K562 (cell line): ENCODE measurements around the gene TIMM23. TPM values are rescaled to one million over a fixed set of nuclear protein-coding genes. Genes with fewer than 3 reads are reported as not detected.

Source experiments
- C11orf30 ChIP-seq: fragments of 450-650 bp; IDR thresholded peaks from 2 replicates; pipeline ENCODE4 v1.6.1; 2016; ENCODE audit warnings: low read depth, mild to moderate bottlenecking
- CCNT2 ChIP-seq: IDR thresholded peaks from 2 replicates; pipeline ENCODE4 v1.6.1; 2011; ENCODE audit warnings: borderline replicate concordance, low read depth, mild to moderate bottlenecking, moderate library complexity, mixed read lengths, low read length; ENCODE audit not compliant: insufficient read length; ENCODE audit errors: extremely low read depth
- GATAD2A ChIP-seq: fragments of 450-650 bp; IDR thresholded peaks from 2 replicates; pipeline ENCODE4 v1.6.1; 2017
- NR2C2 ChIP-seq, 2 experiments: fragments of 200-800 bp in 1 of 2; sonication (Bioruptor generic) in 1 of 2; sonication (generic) in 1 of 2; formaldehyde crosslinking in 1 of 2; IDR thresholded peaks; 2 replicates each; pipeline versions ENCODE4 v1.6.1 to v1.8.0; 2016 to 2022; ENCODE audit warnings: mild to moderate bottlenecking in 1 of 2, missing compliant biosample characterization in 1 of 2, missing genetic modification characterization in 1 of 2, missing genetic modification reagents in 1 of 2
- PHB2 ChIP-seq: fragments of 450-650 bp; IDR thresholded peaks from 2 replicates; pipeline ENCODE4 v1.6.1; 2017; ENCODE audit warnings: low read depth
- SUPT5H ChIP-seq: fragments of 450-650 bp; IDR thresholded peaks from 2 replicates; pipeline ENCODE4 v1.6.1; 2016
- U2AF2 ChIP-seq: fragments of 200-400 bp; formaldehyde crosslinking; optimal IDR thresholded peaks from 2 replicates; pipeline ENCODE3; 2017; ENCODE audit warnings: low read depth, mild to moderate bottlenecking, low read length
- ZEB2 ChIP-seq: fragments of 450-650 bp; IDR thresholded peaks from 2 replicates; pipeline ENCODE4 v1.6.1; 2016
- ZNF143 ChIP-seq: sonication (generic); formaldehyde crosslinking; IDR thresholded peaks from 2 replicates; pipeline ENCODE4 v1.9.0; 2022; ENCODE audit warnings: mild to moderate bottlenecking, missing genetic modification reagents
- ZNF232 ChIP-seq: sonication (generic); formaldehyde crosslinking; IDR thresholded peaks from 2 replicates; pipeline ENCODE4 v1.8.0; 2022; ENCODE audit warnings: mild to moderate bottlenecking, missing genetic modification reagents
- ZNF551 ChIP-seq: fragments of 250-450 bp; sonication (Bioruptor Pico); IDR thresholded peaks from 2 replicates; pipeline ENCODE4 v1.5.0; 2021; ENCODE audit warnings: mild to moderate bottlenecking, moderate library complexity
- polyA plus RNA-seq, 8 experiments: library from polyadenylated mRNA; depleted of rRNA in 4 of 8; stranded (reverse) in 5 of 8; unstranded in 3 of 8; fragments of >200 nt; fragmentation: Nextera tagmentation in 2 of 8; fragmentation: Illumina TruSeq in 1 of 8; extraction: Ambion mirVana in 2 of 8; extraction: Trizol in 1 of 8; gene quantifications; 2 replicates each; pipeline versions ENCODE4 v1.2.1 to v1.2.3, GENCODE V29; 2011 to 2014; ENCODE audit warnings: inconsistent platforms in 1 of 8, missing spikeins in 1 of 8
- total RNA-seq, 7 experiments: library from RNA; depleted of rRNA in 6 of 7; stranded (reverse); fragments of >200 nt in 6 of 7; fragmentation: Illumina TruSeq in 2 of 7; extraction: Trizol in 2 of 7; gene quantifications; 2 replicates each; pipeline versions ENCODE4 v1.2.1 to v1.2.3, GENCODE V29; 2011 to 2021; ENCODE audit warnings: low replicate concordance in 1 of 7
- TF ChIP-seq, protein P1 (sequence below): fragments of 450-650 bp; formaldehyde crosslinking; IDR thresholded peaks from 2 replicates; pipeline ENCODE4 v1.4.0; 2020; ENCODE audit warnings: mild to moderate bottlenecking
- TF ChIP-seq, protein P2 (sequence below), 2 experiments: fragments of 450-650 bp in 1 of 2; sonication (generic) in 1 of 2; formaldehyde crosslinking; conservative IDR thresholded peaks; 2 replicates each; pipeline versions ENCODE4 v1.4.0 to v1.8.1; 2020 to 2022; ENCODE audit warnings: mild to moderate bottlenecking in 1 of 2, missing genetic modification reagents in 1 of 2
- TF ChIP-seq, protein P3 (sequence below): fragments of 450-650 bp; IDR thresholded peaks from 2 replicates; pipeline ENCODE4 v1.6.1; 2016; ENCODE audit warnings: mild to moderate bottlenecking, moderate library complexity

The TIMM23 gene
- total and polyA plus RNA-seq, 9 of the 15 experiments (the other 6 are each of a cell fraction or from before 2014, with no cell fraction given), result 148 to 280 (median 183) TPM

DNA sequence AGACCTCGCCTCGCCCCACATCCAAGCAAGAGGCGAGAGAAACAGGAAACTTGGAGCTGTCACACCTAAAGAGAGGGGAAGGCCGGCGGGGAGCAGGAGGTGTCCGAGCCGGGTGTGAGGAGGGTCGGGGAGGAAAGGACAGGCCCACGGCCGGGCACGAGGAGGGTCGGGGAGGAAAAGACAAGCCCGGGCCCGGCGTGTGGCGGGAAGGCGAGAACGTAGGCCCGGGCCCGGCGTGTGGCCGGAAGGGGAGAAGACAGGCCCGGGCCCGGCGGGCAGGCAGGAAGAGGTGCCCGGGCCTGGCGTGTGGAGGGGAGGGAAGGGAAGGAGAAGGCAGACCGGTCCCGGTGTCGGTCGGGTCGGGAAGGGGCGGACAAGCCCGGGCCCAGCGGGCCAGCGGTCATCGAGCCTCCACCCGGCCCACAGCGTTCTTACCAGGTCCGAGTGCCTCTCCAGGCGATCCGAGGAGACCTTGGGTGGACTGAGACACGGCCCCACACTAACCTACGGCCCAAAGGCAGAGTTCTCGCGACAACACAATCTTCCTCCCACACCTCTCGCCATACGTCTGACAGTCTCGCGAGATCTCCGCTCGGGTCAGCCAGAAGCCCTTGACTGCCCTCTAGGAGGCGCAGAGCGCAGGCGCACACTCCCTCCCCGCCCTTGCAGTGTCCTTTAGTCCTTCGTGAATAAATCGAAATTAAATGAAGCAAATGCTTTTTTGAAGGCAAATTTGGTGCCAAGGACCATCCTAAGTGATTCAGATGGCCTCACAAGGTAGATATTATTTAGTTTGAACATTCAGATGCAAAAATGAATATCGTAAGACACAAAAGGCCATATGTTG, 58.0 kb downstream of the TIMM23 start, which contains the start of gene NCOA4 (continued):
- peak; percentile 43 for TF ChIP-seq NR2C2 (CRISPR knock-in tag; IDR thresholded peaks at IDR 0.05)
- TF ChIP-seq NR2C2 (tag; IDR thresholded peaks at IDR 0.05), result peak; percentile 92
- TF ChIP-seq ZEB2, result no peak
- TF ChIP-seq, protein P1, sequence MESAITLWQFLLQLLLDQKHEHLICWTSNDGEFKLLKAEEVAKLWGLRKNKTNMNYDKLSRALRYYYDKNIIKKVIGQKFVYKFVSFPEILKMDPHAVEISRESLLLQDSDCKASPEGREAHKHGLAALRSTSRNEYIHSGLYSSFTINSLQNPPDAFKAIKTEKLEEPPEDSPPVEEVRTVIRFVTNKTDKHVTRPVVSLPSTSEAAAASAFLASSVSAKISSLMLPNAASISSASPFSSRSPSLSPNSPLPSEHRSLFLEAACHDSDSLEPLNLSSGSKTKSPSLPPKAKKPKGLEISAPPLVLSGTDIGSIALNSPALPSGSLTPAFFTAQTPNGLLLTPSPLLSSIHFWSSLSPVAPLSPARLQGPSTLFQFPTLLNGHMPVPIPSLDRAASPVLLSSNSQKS (CRISPR knock-in tag), result no peak
- TF ChIP-seq, protein P2, sequence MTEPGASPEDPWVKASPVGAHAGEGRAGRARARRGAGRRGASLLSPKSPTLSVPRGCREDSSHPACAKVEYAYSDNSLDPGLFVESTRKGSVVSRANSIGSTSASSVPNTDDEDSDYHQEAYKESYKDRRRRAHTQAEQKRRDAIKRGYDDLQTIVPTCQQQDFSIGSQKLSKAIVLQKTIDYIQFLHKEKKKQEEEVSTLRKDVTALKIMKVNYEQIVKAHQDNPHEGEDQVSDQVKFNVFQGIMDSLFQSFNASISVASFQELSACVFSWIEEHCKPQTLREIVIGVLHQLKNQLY (CRISPR knock-in tag; conservative IDR thresholded peaks at IDR 0.05), result no peak
- TF ChIP-seq GATAD2A, result 0 out of 2 replicates have a peak, but pooled peaks have one; percentile 53
- TF ChIP-seq SUPT5H, result peak; percentile 94
- TF ChIP-seq C11orf30, result peak; percentile 52
- peak; percentile 81; the same call in 1 of the 2 replicates for TF ChIP-seq ZNF232 (CRISPR knock-in tag)
- TF ChIP-seq, protein P3, sequence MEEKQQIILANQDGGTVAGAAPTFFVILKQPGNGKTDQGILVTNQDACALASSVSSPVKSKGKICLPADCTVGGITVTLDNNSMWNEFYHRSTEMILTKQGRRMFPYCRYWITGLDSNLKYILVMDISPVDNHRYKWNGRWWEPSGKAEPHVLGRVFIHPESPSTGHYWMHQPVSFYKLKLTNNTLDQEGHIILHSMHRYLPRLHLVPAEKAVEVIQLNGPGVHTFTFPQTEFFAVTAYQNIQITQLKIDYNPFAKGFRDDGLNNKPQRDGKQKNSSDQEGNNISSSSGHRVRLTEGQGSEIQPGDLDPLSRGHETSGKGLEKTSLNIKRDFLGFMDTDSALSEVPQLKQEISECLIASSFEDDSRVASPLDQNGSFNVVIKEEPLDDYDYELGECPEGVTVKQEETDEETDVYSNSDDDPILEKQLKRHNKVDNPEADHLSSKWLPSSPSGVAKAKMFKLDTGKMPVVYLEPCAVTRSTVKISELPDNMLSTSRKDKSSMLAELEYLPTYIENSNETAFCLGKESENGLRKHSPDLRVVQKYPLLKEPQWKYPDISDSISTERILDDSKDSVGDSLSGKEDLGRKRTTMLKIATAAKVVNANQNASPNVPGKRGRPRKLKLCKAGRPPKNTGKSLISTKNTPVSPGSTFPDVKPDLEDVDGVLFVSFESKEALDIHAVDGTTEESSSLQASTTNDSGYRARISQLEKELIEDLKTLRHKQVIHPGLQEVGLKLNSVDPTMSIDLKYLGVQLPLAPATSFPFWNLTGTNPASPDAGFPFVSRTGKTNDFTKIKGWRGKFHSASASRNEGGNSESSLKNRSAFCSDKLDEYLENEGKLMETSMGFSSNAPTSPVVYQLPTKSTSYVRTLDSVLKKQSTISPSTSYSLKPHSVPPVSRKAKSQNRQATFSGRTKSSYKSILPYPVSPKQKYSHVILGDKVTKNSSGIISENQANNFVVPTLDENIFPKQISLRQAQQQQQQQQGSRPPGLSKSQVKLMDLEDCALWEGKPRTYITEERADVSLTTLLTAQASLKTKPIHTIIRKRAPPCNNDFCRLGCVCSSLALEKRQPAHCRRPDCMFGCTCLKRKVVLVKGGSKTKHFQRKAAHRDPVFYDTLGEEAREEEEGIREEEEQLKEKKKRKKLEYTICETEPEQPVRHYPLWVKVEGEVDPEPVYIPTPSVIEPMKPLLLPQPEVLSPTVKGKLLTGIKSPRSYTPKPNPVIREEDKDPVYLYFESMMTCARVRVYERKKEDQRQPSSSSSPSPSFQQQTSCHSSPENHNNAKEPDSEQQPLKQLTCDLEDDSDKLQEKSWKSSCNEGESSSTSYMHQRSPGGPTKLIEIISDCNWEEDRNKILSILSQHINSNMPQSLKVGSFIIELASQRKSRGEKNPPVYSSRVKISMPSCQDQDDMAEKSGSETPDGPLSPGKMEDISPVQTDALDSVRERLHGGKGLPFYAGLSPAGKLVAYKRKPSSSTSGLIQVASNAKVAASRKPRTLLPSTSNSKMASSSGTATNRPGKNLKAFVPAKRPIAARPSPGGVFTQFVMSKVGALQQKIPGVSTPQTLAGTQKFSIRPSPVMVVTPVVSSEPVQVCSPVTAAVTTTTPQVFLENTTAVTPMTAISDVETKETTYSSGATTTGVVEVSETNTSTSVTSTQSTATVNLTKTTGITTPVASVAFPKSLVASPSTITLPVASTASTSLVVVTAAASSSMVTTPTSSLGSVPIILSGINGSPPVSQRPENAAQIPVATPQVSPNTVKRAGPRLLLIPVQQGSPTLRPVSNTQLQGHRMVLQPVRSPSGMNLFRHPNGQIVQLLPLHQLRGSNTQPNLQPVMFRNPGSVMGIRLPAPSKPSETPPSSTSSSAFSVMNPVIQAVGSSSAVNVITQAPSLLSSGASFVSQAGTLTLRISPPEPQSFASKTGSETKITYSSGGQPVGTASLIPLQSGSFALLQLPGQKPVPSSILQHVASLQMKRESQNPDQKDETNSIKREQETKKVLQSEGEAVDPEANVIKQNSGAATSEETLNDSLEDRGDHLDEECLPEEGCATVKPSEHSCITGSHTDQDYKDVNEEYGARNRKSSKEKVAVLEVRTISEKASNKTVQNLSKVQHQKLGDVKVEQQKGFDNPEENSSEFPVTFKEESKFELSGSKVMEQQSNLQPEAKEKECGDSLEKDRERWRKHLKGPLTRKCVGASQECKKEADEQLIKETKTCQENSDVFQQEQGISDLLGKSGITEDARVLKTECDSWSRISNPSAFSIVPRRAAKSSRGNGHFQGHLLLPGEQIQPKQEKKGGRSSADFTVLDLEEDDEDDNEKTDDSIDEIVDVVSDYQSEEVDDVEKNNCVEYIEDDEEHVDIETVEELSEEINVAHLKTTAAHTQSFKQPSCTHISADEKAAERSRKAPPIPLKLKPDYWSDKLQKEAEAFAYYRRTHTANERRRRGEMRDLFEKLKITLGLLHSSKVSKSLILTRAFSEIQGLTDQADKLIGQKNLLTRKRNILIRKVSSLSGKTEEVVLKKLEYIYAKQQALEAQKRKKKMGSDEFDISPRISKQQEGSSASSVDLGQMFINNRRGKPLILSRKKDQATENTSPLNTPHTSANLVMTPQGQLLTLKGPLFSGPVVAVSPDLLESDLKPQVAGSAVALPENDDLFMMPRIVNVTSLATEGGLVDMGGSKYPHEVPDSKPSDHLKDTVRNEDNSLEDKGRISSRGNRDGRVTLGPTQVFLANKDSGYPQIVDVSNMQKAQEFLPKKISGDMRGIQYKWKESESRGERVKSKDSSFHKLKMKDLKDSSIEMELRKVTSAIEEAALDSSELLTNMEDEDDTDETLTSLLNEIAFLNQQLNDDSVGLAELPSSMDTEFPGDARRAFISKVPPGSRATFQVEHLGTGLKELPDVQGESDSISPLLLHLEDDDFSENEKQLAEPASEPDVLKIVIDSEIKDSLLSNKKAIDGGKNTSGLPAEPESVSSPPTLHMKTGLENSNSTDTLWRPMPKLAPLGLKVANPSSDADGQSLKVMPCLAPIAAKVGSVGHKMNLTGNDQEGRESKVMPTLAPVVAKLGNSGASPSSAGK, result peak; percentile 85
- TF ChIP-seq PHB2, result no peak; the same call in 1 of the 2 replicates
- TF ChIP-seq ZNF143, result no peak
- TF ChIP-seq ZNF551 (CRISPR knock-in tag), result no peak
- TF ChIP-seq CCNT2, result peak; percentile 54
- TF ChIP-seq U2AF2, result no peak
